ENCODE data around the gene SYT17.

The SYT17 gene

GRCh38 chr16:19167710-19168370 is at the start of gene SYT17:
Gene SYT17, plus strand, starts transcription at chr16:19168240. Its CDS starts 407 bp downstream, at chr16:19168647.
- DNase-seq (ENCODE audit: low read depth): no peak

- DNase-seq (ENCODE audit: low read depth): no peak
These were observed 49.1 kb upstream of the SYT17 start for GRCh38 chr16:19118938-19119431.

DNA sequence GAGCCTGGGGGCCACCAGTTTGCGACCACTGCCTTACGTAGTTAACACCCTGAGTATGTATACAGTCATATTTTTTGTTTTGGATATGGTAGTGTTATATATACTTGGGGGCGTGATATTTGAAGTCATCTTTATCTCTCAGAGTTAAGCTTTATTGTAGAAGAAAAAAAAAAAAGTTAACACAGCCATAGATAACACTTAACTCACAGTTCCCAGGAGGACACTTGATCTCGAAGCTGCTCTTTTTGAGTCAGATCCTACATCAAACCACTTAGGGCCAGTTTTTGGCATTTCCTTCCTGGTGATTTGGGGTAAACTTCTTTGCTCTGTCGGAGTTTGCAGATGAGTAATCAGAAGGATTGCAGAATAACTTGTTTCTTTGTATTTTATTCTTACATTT is 48.5 kb upstream of the SYT17 start:
- DNase-seq (ENCODE audit: low read depth): no peak

DNA sequence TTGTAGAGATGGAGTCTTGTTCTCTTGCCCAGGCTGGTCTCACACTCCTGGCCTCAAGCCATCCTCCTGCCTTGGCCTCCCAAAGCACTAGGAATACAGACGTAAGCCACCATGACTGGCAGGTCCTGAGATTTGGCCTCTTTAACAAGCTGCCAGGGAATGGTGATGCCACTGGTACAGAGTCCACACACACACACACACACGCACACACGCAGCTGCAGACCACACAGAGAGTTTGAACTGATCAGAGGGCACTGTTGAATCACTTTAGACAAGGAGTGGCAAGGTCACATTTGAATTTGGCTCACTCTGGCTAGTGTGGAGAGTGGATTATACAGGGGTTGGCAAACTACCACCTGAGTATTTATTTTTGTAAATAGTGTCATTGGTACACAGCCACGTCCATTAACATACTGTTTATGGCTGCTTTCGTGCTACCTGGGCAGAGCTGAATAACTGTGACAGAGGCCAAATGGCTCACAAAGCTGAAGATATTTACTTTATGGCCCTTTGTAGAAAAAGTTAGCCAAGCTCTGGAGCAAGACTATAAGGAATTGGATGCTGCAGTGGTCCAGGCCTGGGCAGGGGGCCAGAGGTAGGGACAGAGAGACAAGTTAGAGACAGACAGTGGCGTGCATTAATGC is 44.4 kb upstream of the SYT17 start:
- DNase-seq (ENCODE audit: low read depth): no peak

DNA sequence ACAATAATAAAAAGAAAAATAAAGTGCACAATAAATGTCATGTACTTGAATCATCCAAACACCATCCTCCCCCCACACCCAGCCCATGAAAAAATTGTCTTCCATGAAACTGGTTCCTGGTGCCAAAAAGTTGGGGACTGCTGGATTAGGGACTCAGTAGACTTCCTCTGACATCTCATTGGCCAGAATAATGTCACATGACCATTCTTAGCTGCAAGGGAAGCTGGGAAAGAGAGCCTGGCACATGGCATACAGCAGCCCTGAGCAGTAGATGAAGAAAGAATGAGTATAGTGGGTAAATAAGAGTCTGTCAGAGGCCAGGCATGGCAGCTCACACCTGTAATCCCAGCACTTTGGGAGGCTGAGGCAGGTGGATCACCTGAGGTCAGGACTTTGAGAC is 41.7 kb upstream of the SYT17 start:
- DNase-seq (ENCODE audit: low read depth): no peak

GRCh38 chr16:19127205-19127604 is 40.8 kb upstream of the SYT17 start:
- no peak for DNase-seq (ENCODE audit: low read depth)

DNA sequence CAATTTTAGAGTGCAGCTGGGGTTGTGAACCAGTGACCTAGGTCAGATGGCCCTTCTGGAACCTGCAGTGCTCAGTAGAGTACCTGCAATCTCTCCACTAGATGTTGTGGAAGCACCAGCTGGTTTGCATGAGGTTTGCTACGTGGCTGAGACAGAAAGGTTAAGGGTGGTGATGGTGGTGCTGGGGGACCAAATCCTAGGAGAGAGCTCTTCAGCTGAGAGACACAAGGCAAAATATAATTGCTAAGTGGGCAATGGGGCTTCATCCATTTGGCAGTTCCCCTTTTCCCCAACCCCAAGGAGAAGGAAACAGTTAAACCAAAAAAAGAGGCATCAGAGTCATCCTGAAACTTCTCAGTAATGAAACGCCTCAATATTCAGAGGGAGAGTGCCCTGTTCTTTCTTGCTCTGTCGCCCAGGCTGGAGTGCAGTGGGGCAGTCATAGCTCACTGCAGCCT is 40.3 kb upstream of the SYT17 start:
- no peak for DNase-seq (ENCODE audit: low read depth)

GRCh38 chr16:19128454-19129200 is 39.4 kb upstream of the SYT17 start:
- no peak for DNase-seq (ENCODE audit: low read depth)

GRCh38 chr16:19130385-19130784 is 37.7 kb upstream of the SYT17 start:
- no peak for DNase-seq (ENCODE audit: low read depth)

DNA sequence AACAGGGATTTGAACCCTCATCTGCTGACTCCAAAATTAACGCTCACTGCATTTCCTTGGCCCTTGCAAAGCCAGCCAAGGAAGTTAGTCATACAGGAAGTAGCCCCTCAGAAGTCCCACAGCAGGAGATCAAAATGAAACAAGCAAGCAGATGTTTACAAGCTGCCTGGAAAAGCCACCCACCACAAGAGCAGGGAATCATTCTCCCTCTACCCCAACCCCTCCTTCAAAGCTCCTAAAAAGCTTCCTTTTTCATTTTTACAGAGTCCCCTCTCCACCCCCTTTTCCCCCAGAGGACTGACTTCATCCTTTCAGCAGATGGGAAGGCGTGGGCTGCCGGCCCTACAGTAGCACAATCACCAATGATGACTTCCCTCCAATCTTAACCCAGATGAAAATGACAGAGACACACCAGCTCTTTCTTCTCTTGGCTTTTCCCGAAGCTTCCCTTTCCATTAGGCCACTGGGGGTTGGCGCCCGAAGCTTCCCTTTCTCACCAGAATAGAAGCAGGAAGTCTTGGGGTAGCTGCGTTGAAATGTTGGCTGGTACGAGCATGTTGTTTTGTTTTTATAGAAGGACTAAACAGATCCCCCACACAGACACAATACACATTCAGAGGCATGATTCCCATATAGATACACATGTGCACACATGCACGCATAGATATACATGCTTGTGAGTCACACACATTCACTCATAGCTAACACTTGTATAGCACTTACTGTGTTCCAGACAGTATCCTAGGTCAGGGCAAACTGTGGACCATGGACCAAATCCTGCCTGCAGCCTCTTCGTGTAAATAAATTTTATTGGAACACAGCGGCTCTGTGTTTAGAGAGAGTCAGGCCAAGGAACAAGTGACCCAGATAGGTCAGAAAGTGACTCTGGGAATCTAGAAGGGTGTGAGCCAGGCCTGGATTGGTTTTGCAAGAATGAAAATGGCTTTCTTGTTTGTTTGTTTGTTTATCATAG is 36.9 kb upstream of the SYT17 start:
- DNase-seq (ENCODE audit: low read depth): no peak

DNA sequence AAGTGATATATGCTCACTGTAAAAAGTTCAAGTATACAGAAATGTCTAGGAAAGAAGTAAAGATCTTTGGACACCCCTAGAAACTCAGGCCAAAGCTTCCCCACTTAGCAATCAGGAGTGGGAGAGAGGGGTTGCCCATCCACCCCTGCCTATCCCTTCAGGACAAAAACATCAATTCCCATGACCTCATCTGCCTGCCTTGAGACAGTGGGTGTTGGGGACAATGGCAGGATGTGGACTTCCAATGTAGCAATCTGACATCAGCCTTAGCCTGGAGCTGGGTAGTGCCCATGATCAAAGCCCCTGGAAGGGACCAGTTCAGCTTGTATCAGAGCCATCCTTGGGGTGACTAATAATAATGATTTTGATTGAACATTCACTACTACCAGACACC is 36.2 kb upstream of the SYT17 start:
- no peak for DNase-seq (ENCODE audit: low read depth)

GRCh38 chr16:19132255-19132654 is 35.8 kb upstream of the SYT17 start:
- DNase-seq (ENCODE audit: low read depth): no peak

DNA sequence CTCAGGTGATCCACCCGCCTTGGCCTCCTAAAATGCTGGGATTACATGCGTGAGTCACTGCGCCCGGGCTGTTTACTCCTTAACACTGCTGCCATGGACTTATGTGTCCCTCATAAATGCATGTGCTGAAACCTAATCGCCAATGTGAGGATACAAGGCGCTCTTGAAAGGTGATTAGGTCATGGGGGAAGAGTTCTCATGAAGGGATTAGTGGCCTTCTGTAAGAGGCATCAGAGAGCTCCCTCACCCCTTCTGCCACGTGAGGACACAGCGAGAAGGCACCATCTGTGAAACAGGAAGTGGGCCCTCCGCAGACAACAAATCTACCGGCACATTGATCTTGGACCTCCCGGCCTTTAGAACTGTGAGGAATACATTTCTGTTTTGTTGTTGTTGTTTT is 35.1 kb upstream of the SYT17 start:
- no peak for DNase-seq (ENCODE audit: low read depth)

DNA sequence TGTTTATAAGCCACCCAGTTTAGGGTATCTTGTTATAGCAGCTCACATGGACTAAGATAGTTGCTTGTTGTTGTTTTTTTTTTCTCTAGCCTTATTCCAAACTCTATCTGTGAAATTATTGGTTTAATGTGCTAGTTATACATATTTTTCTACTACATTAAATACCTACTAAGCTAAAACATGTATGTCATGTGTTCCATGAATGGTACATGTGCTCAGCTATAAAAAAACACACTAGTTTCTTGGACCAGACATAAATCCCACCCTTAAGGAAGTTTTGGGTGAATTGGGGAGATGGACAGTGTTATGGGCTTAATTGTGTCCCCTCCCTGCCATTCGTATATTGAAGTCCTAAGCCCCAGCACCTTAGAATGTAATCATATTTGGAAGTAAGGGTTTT is 34.4 kb upstream of the SYT17 start:
- DNase-seq (ENCODE audit: low read depth): no peak

- no peak for DNase-seq (ENCODE audit: low read depth)
These were observed 32.7 kb upstream of the SYT17 start for GRCh38 chr16:19135201-19135842.

DNA sequence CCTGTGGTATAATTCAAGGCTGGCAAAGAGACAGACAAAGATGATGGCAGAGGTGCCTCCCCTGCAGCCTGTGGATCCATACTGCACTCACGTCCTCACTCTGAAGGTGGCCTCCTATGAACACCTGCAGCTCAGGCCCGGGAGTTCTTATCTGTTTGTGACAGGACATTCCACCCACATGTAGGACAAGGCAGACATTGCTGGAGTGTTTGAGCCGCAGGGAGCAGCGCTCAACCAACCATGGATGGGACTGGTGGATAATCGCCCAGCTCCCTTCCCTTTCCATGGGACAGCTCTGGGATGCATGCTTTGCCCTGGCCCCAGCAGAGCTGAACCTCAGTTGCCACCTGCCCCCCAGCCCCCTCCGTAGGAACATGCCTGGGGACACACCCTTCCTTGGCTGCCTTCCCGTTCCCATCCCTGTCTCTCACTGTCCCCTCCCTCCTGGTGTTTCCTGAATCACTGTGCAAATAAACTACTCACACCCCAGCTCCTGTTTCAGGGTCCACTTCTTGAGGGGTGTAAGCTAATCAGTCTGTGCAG is 32.1 kb upstream of the SYT17 start:
- no peak for DNase-seq (ENCODE audit: low read depth)

DNA sequence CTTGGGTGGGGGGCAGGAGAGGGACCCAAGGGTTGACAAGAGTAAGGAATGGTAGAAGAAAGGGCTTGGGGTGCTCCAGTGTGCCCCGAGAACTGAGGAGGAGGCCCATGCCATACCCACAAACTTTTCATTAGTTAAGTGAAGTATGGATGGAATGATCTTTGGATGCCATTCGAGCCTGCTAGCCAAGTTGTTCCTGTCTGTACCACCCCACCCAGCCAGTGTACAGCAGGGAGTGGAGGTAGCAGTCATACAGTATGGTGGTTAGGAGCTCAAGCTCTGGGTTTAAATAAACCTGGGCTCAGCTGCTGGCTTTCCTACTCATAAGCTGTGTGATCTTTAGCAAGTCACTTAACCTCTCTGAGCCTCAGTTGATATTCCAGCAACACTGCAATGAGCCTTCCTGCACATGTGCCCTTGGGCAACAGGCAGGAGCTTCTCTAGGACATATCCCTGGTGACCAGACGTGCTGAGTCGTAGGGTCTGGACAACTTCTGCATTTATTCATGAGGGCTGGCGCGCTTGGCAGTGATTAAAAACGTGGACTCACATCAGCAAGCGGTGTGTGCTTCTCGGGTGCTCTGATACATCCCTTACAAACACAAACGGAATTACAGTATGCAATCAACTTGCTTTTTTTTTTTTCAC is 31.4 kb upstream of the SYT17 start:
- no peak for DNase-seq (ENCODE audit: low read depth)

DNA sequence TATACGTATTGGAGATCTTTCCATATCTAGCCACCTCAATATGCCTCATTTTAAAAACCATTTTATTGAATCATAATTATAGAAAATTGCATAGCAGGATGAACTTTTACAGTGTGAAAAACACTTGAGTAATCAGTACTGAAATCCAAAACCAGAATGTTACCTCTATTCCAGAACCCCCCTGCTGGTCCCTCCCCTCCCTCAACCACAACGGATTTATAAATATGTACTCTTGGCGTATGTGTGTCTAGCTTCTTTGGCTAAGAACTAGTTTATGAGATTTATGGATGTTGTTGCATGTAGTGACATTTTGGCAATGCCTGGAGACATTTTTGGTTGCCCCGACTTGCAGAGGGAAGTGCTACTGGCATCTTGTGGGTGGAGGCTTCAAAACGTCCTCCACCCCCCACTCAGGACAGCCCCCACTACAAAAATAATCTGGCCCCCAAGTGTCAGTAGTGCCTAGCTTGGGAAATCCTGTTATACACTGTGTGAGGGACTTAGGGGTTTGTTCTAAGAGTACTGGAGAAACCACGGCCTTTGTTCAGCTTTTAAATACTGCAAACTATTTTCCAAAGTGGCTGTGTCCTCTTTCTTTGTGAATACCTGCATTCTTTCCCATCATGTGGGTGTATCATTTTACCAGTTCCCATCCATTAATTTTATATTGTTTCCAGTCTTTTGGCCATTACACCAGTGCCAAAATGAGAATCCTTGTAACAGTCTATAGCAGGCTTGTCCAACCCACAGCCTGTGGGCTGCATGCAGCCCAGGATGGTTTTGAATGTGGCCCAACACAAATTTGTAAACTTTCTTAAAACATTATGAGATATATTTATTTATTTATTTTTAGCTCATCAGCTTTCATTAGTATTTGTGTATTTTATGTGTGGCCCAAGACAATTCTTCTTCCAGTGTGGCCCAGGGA is 30.6 kb upstream of the SYT17 start:
- DNase-seq (ENCODE audit: low read depth): no peak

DNA sequence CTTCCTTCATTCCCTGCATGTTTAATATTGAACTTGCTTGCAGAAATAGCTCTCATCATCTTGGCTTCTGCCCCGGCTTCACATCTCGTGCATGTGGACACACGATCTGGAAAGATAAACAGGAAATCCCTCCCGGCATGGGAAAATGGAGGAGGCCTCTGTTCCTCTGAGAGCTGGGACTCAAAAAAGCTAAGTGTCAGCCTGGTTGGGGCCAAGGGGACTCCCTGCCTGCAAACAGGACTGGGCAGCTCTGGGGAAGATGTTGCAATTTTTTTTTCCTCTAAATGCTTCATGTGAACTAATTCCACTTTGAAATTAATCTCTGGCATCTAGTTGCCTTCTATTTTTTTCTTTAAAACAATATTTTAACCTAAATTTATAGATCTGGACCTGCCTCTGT is 29.4 kb upstream of the SYT17 start:
- no peak for DNase-seq (ENCODE audit: low read depth)

Data from stimulated activated CD8-positive, alpha-beta memory T cell treated with anti-CD3 and anti-CD28 coated beads, Interleukin-15, amount 100 ng/mL, for 1 hour (primary cell).